K562 (cell line): Measurements from ENCODE around the gene FANCF. TPM values are rescaled to one million over a fixed set of nuclear protein-coding genes. Genes with fewer than 3 reads are reported as not detected.
A peak's percentile ranks its signal among the peaks of the same experiment; 100 is the strongest.

Experiments
- ARHGAP35 ChIP-seq: fragments of 450-650 bp; IDR thresholded peaks from 2 replicates; pipeline ENCODE4 v1.6.1; 2018; ENCODE audit not compliant: partially characterized antibody
- CBX1 ChIP-seq: sonication (generic); IDR thresholded peaks from 2 replicates; pipeline ENCODE4 v1.6.1; 2016; ENCODE audit warnings: antibody characterized with exemption, low read depth, mild to moderate bottlenecking
- COPS2 ChIP-seq: fragments of 450-650 bp; conservative IDR thresholded peaks from 2 replicates; pipeline ENCODE4 v1.6.1; 2016; ENCODE audit warnings: mild to moderate bottlenecking, moderate library complexity
- HDGF ChIP-seq: fragments of 450-650 bp; IDR thresholded peaks from 2 replicates; pipeline ENCODE4 v1.6.1; 2016
- ILK ChIP-seq: fragments of 450-650 bp; IDR thresholded peaks from 2 replicates; pipeline ENCODE4 v1.6.1; 2016; ENCODE audit warnings: missing genetic modification characterization, low read depth, mild to moderate bottlenecking, missing compliant biosample characterization, moderate library complexity, borderline replicate concordance
- KDM5B ChIP-seq: fragments of 200-600 bp; sonication (generic); IDR thresholded peaks from 2 replicates; pipeline ENCODE4 v1.6.1; 2012; ENCODE audit warnings: low read depth, mild to moderate bottlenecking, moderate library complexity, low read length, control low read depth, inconsistent platforms; ENCODE audit not compliant: insufficient replicate concordance
- MLX ChIP-seq, 2 experiments: fragments of 450-650 bp in 1 of 2; sonication (generic) in 1 of 2; formaldehyde crosslinking; conservative IDR thresholded peaks; 2 replicates each; pipeline versions ENCODE4 v1.4.0 to v1.8.1; 2020 to 2022; ENCODE audit warnings: mild to moderate bottlenecking in 1 of 2, missing genetic modification reagents in 1 of 2
- MTF1 ChIP-seq: fragments of 250-450 bp; sonication (Bioruptor Pico); IDR thresholded peaks from 2 replicates; pipeline ENCODE4 v1.9.0; 2021; ENCODE audit warnings: moderate library complexity, mild to moderate bottlenecking, inconsistent platforms, borderline replicate concordance
- NFE2L1 ChIP-seq: fragments of 450-650 bp; IDR thresholded peaks from 2 replicates; pipeline ENCODE4 v1.6.1; 2016; ENCODE audit warnings: missing genetic modification characterization, low read depth, mild to moderate bottlenecking, missing compliant biosample characterization, moderate library complexity, borderline replicate concordance
- NR3C1 ChIP-seq: sonication (generic); formaldehyde crosslinking; IDR thresholded peaks from 2 replicates; pipeline ENCODE4 v1.8.1; 2022; ENCODE audit warnings: missing genetic modification reagents
- PRDM10 ChIP-seq: fragments of 450-650 bp; IDR thresholded peaks from 2 replicates; pipeline ENCODE4 v1.6.1; 2018; ENCODE audit not compliant: partially characterized antibody
- SMARCB1 ChIP-seq: IDR thresholded peaks from 2 replicates; pipeline ENCODE4 v1.6.1; 2011; ENCODE audit warnings: improper control_type of control experiment, low read depth; ENCODE audit not compliant: insufficient read length
- SRSF7 ChIP-seq: fragments of 200-400 bp; formaldehyde crosslinking; optimal IDR thresholded peaks from 2 replicates; pipeline ENCODE3; 2017; ENCODE audit warnings: mild to moderate bottlenecking, low read depth, low read length
- ZBTB8A ChIP-seq: fragments of 450-650 bp; IDR thresholded peaks from 2 replicates; pipeline ENCODE4 v1.6.1; 2018; ENCODE audit warnings: mild to moderate bottlenecking, moderate library complexity; ENCODE audit not compliant: partially characterized antibody
- ZNF197 ChIP-seq: fragments of 200-800 bp; sonication (Bioruptor generic); IDR thresholded peaks from 2 replicates; pipeline ENCODE4 v1.6.1; 2016; ENCODE audit warnings: low read depth, missing genetic modification characterization, missing compliant biosample characterization
- ZNF239 ChIP-seq: fragments of 250-450 bp; sonication (Bioruptor Pico); IDR thresholded peaks from 2 replicates; pipeline ENCODE4 v1.4.0; 2020; ENCODE audit warnings: mild to moderate bottlenecking
- ZNF324 ChIP-seq: fragments of 250-450 bp; sonication (Bioruptor Pico); IDR thresholded peaks from 2 replicates; pipeline ENCODE4 v1.4.0; 2020; ENCODE audit warnings: mild to moderate bottlenecking
- ZNF445 ChIP-seq: fragments of 250-450 bp; sonication (Bioruptor Pico); IDR thresholded peaks from 2 replicates; pipeline ENCODE4 v1.4.0; 2020; ENCODE audit warnings: low read depth, mild to moderate bottlenecking, moderate library complexity
- ZSCAN29 ChIP-seq: fragments of 450-650 bp; IDR thresholded peaks from 2 replicates; pipeline ENCODE4 v1.6.1; 2017
- ZSCAN32 ChIP-seq: fragments of 450-650 bp; formaldehyde crosslinking; IDR thresholded peaks from 2 replicates; pipeline ENCODE4 v1.4.0; 2020; ENCODE audit warnings: mild to moderate bottlenecking, moderate library complexity
- polyA plus RNA-seq, 8 experiments: library from polyadenylated mRNA; depleted of rRNA in 4 of 8; stranded (reverse) in 5 of 8; unstranded in 3 of 8; fragments of >200 nt; fragmentation: Nextera tagmentation in 2 of 8; fragmentation: Illumina TruSeq in 1 of 8; extraction: Ambion mirVana in 2 of 8; extraction: Trizol in 1 of 8; gene quantifications; 2 replicates each; pipeline versions ENCODE4 v1.2.1 to v1.2.3, GENCODE V29; 2011 to 2014; ENCODE audit warnings: inconsistent platforms in 1 of 8, missing spikeins in 1 of 8
- total RNA-seq, 7 experiments: library from RNA; depleted of rRNA in 6 of 7; stranded (reverse); fragments of >200 nt in 6 of 7; fragmentation: Illumina TruSeq in 2 of 7; extraction: Trizol in 2 of 7; gene quantifications; 2 replicates each; pipeline versions ENCODE4 v1.2.1 to v1.2.3, GENCODE V29; 2011 to 2021; ENCODE audit warnings: low replicate concordance in 1 of 7
- TF ChIP-seq, protein P1 (sequence below): fragments of 150-350 bp; IDR thresholded peaks from 2 replicates; pipeline ENCODE4 v1.6.1; 2014; ENCODE audit warnings: low read depth, mild to moderate bottlenecking, low read length, borderline replicate concordance

FANCF gene
- total and polyA plus RNA-seq, 9 of the 15 experiments (the other 6 are each of a cell fraction or from before 2014, with no cell fraction given) = 0.99 to 10.3 (median 7.5) TPM

DNA sequence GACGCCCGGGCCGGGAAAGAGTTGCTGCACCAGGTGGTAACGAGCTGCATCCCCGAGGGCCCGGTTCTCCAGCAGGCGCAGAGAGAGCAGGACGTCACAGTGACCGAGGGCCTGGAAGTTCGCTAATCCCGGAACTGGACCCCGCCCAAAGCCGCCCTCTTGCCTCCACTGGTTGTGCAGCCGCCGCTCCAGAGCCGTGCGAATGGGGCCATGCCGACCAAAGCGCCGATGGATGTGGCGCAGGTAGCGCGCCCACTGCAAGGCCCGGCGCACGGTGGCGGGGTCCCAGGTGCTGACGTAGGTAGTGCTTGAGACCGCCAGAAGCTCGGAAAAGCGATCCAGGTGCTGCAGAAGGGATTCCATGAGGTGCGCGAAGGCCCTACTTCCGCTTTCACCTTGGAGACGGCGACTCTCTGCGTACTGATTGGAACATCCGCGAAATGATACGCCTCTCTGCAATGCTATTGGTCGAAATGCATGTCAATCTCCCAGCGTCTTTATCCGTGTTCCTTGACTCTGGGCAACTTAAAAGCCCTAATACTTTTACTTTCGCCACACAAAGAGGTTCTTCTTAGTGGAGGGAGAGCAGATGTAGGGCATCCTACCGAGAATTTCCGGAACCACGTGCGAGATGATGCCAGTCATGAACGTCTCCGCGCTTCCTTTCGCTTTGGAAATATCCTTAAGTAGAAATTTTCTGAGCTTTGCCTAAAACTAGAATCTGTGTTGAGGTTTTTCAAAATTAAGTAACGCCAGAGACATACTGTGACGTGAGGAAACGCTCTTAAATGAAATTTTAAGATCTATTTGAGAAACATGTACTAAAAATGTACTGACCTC, at the start of gene FANCF (continued):
- TF ChIP-seq KDM5B (peak; percentile 57), ZSCAN32 (CRISPR knock-in tag) (no peak), ZNF239 (CRISPR knock-in tag) (no peak), CBX1 (0 out of 2 replicates have a peak, but pooled peaks have one; percentile 44), MTF1 (CRISPR knock-in tag) (no peak), SMARCB1 (no peak), COPS2 (no peak), ZSCAN29 (no peak), NR3C1 (CRISPR knock-in tag) (no peak), ZBTB8A (no peak), SRSF7 (no peak), ILK (tag) (no peak), ZNF445 (no peak), PRDM10 (no peak), NFE2L1 (no peak), ZNF197 (CRISPR knock-in tag) (0 out of 2 replicates have a peak, but pooled peaks have one; percentile 43), MLX (CRISPR knock-in tag; conservative IDR thresholded peaks at IDR 0.05) (no peak), ARHGAP35 (no peak), ZNF324 (CRISPR knock-in tag) (no peak), HDGF (no peak)
- TF ChIP-seq, protein P1, sequence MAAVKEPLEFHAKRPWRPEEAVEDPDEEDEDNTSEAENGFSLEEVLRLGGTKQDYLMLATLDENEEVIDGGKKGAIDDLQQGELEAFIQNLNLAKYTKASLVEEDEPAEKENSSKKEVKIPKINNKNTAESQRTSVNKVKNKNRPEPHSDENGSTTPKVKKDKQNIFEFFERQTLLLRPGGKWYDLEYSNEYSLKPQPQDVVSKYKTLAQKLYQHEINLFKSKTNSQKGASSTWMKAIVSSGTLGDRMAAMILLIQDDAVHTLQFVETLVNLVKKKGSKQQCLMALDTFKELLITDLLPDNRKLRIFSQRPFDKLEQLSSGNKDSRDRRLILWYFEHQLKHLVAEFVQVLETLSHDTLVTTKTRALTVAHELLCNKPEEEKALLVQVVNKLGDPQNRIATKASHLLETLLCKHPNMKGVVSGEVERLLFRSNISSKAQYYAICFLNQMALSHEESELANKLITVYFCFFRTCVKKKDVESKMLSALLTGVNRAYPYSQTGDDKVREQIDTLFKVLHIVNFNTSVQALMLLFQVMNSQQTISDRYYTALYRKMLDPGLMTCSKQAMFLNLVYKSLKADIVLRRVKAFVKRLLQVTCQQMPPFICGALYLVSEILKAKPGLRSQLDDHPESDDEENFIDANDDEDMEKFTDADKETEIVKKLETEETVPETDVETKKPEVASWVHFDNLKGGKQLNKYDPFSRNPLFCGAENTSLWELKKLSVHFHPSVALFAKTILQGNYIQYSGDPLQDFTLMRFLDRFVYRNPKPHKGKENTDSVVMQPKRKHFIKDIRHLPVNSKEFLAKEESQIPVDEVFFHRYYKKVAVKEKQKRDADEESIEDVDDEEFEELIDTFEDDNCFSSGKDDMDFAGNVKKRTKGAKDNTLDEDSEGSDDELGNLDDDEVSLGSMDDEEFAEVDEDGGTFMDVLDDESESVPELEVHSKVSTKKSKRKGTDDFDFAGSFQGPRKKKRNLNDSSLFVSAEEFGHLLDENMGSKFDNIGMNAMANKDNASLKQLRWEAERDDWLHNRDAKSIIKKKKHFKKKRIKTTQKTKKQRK = peak; percentile 37; the same call in 1 of the 2 replicates
